Vagina (tissue), 2 donors: ENCODE measurements around the gene HGF.

Source experiments
- POLR2A ChIP-seq, 2 donors: fragments of 450-650 bp; IDR thresholded peaks; one replicate each; pipeline ENCODE4 v1.6.1; 2017; ENCODE audit warnings: antibody characterized with exemption in 2 of 2, mild to moderate bottlenecking in 2 of 2, moderate library complexity in 2 of 2
- POLR2AphosphoS5 ChIP-seq, 2 donors: sonication (generic); formaldehyde crosslinking; IDR thresholded peaks; one replicate each; pipeline ENCODE4 v1.9.0; 2017; ENCODE audit warnings: antibody characterized with exemption in 2 of 2, mild to moderate bottlenecking in 2 of 2, low read depth in 1 of 2; ENCODE audit not compliant: insufficient read depth in 1 of 2
- TF ChIP-seq, protein P1 (sequence below), 3 experiments: fragments of 450-650 bp in 2 of 3; fragments of 200-600 bp in 1 of 3; sonication (generic) in 1 of 3; IDR thresholded peaks; one replicate each; pipeline ENCODE4 v1.5.1; 2017 to 2019; ENCODE audit warnings: antibody characterized with exemption in 3 of 3, mild to moderate bottlenecking in 2 of 3, moderate library complexity in 2 of 3

DNA sequence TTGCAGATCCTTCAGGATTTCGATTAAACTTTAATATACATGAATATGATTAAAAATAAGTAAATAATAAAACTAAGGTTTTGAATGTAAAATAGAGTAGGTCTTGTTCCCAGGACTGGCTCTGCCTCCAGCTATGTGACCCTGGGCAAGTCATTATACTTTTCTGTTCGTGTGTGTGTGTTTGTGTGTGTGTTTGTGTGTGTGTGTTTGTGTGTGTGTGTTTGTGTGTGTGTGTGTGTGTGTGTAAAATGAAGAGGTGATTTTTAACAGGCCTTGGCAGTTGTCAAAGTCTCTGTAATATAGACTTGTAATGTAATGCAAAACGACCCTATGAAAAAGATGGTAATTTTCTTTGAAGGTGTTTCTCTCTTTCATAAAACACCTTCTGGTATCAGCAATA is 79.2 kb downstream of the HGF start:
- TF ChIP-seq POLR2A (IDR thresholded peaks at IDR 0.05) = no peak
- TF ChIP-seq, protein P1, sequence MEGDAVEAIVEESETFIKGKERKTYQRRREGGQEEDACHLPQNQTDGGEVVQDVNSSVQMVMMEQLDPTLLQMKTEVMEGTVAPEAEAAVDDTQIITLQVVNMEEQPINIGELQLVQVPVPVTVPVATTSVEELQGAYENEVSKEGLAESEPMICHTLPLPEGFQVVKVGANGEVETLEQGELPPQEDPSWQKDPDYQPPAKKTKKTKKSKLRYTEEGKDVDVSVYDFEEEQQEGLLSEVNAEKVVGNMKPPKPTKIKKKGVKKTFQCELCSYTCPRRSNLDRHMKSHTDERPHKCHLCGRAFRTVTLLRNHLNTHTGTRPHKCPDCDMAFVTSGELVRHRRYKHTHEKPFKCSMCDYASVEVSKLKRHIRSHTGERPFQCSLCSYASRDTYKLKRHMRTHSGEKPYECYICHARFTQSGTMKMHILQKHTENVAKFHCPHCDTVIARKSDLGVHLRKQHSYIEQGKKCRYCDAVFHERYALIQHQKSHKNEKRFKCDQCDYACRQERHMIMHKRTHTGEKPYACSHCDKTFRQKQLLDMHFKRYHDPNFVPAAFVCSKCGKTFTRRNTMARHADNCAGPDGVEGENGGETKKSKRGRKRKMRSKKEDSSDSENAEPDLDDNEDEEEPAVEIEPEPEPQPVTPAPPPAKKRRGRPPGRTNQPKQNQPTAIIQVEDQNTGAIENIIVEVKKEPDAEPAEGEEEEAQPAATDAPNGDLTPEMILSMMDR (IDR thresholded peaks at IDR 0.05) = no peak
- no peak for TF ChIP-seq POLR2AphosphoS5 (IDR thresholded peaks at IDR 0.05; ENCODE audit: insufficient read depth in 1 of 2, low read depth in 1 of 2)
